ENCODE results near the gene ADGRF1. TPM values are rescaled to one million over a fixed set of nuclear protein-coding genes. Genes with fewer than 3 reads are reported as not detected.
"Not testable (repeated sequence)": the region's sequence is repeated elsewhere in the genome, so short reads cannot be mapped to it uniquely, and the experiment has no call there.

The ADGRF1 gene
- polyA plus RNA-seq, 1 of the 3 experiments (the other 2 are of a cell fraction), result not detected

GRCh38 chr6:46990818-46991510, 51.2 kb downstream of the ADGRF1 start:
- not testable (repeated sequence) for H3K4me2 ChIP-seq

DNA sequence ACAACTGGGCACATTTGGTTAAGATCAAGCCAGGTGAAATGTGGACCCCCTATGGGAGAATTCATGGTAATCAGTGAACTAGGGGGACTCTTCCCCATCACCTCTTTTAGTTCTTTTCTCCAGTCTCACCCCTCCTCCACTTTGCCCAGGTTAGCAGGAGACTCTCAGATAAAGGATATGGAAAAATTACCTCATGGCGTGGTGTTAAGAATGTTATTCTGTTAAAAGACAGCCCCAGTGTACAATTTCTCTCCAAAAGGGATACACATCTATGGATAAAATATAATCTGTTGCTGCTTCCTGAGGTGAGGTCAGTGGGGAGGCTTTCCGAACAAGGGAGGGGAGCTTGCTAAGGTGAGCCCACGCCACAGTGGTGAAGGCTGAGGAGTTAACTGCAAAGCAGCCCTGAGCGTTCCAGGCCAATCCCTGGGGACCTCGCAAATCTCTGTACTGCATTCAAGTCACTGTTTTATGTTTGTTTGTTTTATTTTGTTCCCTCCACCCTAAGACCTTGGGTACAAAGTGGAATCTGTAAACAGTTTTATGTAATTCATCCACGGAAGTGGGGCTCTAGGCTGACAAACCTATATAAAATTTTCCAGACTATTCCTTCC, 52.0 kb downstream of the ADGRF1 start:
- no peak for DNase-seq
- Histone ChIP-seq H3K9ac (no peak overlapping the region), H2AFZ (ENCODE audit: low read depth) (no peak overlapping the region), H3K4me2 (no peak overlapping the region), H3K4me1 (ENCODE audit: control insufficient read depth in 1 of 2, insufficient read depth in 2 of 2, low read depth in 1 of 2, low read length in 1 of 2) (no peaks in the 10 kb centered on the region), H3K27me3 (ENCODE audit: insufficient read depth) (peaks cover 11% of the 10 kb centered on the region; the same call in 1 of the 2 replicates), H3K9me3 (no peaks in the 10 kb centered on the region), H3K4me3 (ENCODE audit: low read depth in 2 of 2, low read length in 1 of 2) (no peak overlapping the region), H3K9me2 (no peaks in the 10 kb centered on the region), H3K36me3 (replicated peaks in 1 of 2; ENCODE audit: control insufficient read depth in 1 of 2, insufficient read depth in 2 of 2, low read length in 1 of 2) (no peaks in the 10 kb centered on the region), H3K79me2 (ENCODE audit: insufficient read depth) (no peaks in the 10 kb centered on the region), H3K27ac (ENCODE audit: low read depth in 2 of 2, low read length in 1 of 2) (no peak overlapping the region), H4K20me1 (ENCODE audit: insufficient read depth) (no peaks in the 10 kb centered on the region), H3F3A (replicated peaks; ENCODE audit: insufficient read depth) (no peaks in the 10 kb centered on the region)
- TF ChIP-seq FOXM1 (IDR thresholded peaks at IDR 0.05; ENCODE audit: low read depth), result no peak
- TF ChIP-seq NFIC (IDR thresholded peaks at IDR 0.05; ENCODE audit: borderline replicate concordance), result no peak
- TF ChIP-seq RCOR1 (IDR thresholded peaks at IDR 0.05; ENCODE audit: low read length), result no peak
- TF ChIP-seq YY1 (IDR thresholded peaks at IDR 0.05; ENCODE audit: low read depth), result no peak
- TF ChIP-seq JUND (IDR thresholded peaks at IDR 0.05), result no peak
- TF ChIP-seq REST (IDR thresholded peaks at IDR 0.05; ENCODE audit: low read depth, low read length), result no peak
- TF ChIP-seq, protein P1, sequence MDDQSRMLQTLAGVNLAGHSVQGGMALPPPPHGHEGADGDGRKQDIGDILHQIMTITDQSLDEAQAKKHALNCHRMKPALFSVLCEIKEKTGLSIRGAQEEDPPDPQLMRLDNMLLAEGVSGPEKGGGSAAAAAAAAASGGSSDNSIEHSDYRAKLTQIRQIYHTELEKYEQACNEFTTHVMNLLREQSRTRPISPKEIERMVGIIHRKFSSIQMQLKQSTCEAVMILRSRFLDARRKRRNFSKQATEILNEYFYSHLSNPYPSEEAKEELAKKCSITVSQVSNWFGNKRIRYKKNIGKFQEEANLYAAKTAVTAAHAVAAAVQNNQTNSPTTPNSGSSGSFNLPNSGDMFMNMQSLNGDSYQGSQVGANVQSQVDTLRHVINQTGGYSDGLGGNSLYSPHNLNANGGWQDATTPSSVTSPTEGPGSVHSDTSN (IDR thresholded peaks at IDR 0.05), result no peak
- no peak for TF ChIP-seq RFX5 (IDR thresholded peaks at IDR 0.05; ENCODE audit: low read length)
- TF ChIP-seq TEAD4 (IDR thresholded peaks at IDR 0.05; ENCODE audit: borderline replicate concordance, insufficient read depth), result no peak
- WGBS (ENCODE audit: low lambda C conversion rate), result 20% methylated on average over 6 of the region's 6 CpGs
- CTCF ChIA-PET, result interaction anchor here (1.1 to 1.6 kb wide), 5 partner anchors 10 to 142 kb away, joined by 3 to 4 read pairs (median 3); no protein-coding TSS in a partner anchor
- POLR2A ChIA-PET, result no interaction called here

More at GRCh38 chr6:46990818-46991510, 51.2 kb downstream of the ADGRF1 start:
- H3K27me3 ChIP-seq (ENCODE audit: insufficient read depth); H2AFZ ChIP-seq (ENCODE audit: low read depth); H3K9ac ChIP-seq; H3K36me3 ChIP-seq (replicated peaks in 1 of 2; ENCODE audit: control insufficient read depth in 1 of 2, insufficient read depth in 2 of 2, low read length in 1 of 2); H3K79me2 ChIP-seq (ENCODE audit: insufficient read depth); H3K9me2 ChIP-seq; POLR2A ChIA-PET; H3K4me3 ChIP-seq (ENCODE audit: low read depth in 2 of 2, low read length in 1 of 2); H4K20me1 ChIP-seq (ENCODE audit: insufficient read depth); H3K4me1 ChIP-seq (ENCODE audit: control insufficient read depth in 1 of 2, insufficient read depth in 2 of 2, low read depth in 1 of 2, low read length in 1 of 2); H3F3A ChIP-seq (replicated peaks; ENCODE audit: insufficient read depth); H3K9me3 ChIP-seq; H3K27ac ChIP-seq (ENCODE audit: low read depth in 2 of 2, low read length in 1 of 2): not testable (repeated sequence)
- TF ChIP-seq, protein P2, sequence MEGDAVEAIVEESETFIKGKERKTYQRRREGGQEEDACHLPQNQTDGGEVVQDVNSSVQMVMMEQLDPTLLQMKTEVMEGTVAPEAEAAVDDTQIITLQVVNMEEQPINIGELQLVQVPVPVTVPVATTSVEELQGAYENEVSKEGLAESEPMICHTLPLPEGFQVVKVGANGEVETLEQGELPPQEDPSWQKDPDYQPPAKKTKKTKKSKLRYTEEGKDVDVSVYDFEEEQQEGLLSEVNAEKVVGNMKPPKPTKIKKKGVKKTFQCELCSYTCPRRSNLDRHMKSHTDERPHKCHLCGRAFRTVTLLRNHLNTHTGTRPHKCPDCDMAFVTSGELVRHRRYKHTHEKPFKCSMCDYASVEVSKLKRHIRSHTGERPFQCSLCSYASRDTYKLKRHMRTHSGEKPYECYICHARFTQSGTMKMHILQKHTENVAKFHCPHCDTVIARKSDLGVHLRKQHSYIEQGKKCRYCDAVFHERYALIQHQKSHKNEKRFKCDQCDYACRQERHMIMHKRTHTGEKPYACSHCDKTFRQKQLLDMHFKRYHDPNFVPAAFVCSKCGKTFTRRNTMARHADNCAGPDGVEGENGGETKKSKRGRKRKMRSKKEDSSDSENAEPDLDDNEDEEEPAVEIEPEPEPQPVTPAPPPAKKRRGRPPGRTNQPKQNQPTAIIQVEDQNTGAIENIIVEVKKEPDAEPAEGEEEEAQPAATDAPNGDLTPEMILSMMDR (IDR thresholded peaks at IDR 0.05), result peak; percentile 71
- peak; percentile 68 for TF ChIP-seq RAD21 (IDR thresholded peaks at IDR 0.05; ENCODE audit: low read length)
- 0 out of 2 replicates have a peak, but pooled peaks have one; percentile 26 for TF ChIP-seq SMC3 (IDR thresholded peaks at IDR 0.05; ENCODE audit: low read depth, low read length)
- CTCF ChIA-PET, result interaction anchor here (0.6 to 1.6 kb wide), 7 partner anchors 9 to 143 kb away, joined by 3 to 4 read pairs (median 3); no protein-coding TSS in a partner anchor
- DNase-seq, result peak; percentile 21
- WGBS (ENCODE audit: low lambda C conversion rate), result 10% methylated on average over 6 of the region's 6 CpGs
